Activated CD4-positive, alpha-beta T cell treated with anti-CD3 and anti-CD28 coated beads, Interleukin-2, amount 50 U/mL, for 48 hours (primary cell): ENCODE data around the gene IFT20.

Experiments used
- DNase-seq, 2 experiments: peaks; one replicate each; pipeline ENCODE4 v3.0.0-alpha.2; 2020

Gene IFT20

GRCh38 chr17:28334666-28335200 is 539 bp downstream of the IFT20 start:
- no peak for DNase-seq

- DNase-seq: no peak
Measured at GRCh38 chr17:28334171-28334570, 1.1 kb downstream of the IFT20 start.

DNA sequence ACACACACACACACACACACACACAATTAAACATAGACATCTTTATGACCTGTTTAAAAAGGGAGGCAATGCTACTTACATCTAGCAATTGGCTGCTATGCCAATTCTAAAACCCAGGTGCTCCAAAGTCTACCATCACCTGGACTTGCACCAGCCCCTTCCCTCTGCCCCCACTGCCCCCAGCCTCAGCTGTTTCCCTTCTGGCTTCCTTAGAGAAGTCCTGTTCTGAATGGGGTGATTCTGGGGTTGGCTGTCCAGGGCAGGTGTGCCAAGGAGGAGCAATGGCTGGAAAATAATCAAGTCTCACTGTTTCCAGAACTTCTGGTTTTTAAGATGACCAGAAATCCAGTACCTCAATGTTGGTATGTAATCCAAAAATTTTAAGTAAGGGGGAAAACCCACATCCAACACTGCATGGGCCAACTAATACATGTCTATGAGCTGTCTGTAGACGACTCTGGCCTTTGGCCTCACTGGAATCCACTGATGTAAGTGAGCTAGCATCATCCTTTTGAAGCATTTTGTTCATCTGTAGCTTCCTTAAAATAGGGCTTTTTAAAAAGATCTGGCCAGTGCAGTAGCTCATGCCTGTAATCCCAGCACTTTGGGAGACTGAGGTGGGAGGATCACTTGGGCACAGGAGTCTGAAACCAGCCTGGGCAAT is 2.1 kb downstream of the IFT20 start:
- DNase-seq: no peak

- DNase-seq: no peak
Measured at GRCh38 chr17:28331891-28332420, 3.3 kb downstream of the IFT20 start.

DNA sequence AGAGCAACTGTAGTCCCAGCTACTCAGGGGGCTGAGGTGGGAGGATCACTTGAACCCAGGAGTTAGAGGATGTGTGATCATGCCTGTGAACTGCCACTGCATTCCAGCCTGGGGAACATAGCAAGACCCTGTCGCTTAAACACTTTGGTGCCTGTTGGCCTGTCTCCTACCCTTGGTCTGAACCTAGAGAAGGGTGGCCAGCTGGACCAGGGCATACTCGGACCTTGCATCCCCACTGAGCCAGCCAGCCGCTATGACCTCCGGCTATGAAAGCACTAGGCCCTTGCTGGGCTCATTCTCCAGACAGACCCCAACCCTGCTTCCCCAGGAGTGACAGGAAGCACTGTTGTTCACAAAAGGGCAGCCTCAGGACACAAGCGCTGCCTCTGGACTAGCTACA is 4.6 kb downstream of the IFT20 start:
- no peak for DNase-seq

- no peak for DNase-seq
Measured at GRCh38 chr17:28328325-28328724, 6.9 kb downstream of the IFT20 start.

GRCh38 chr17:28327709-28328108 is 7.6 kb downstream of the IFT20 start:
- no peak for DNase-seq

DNA sequence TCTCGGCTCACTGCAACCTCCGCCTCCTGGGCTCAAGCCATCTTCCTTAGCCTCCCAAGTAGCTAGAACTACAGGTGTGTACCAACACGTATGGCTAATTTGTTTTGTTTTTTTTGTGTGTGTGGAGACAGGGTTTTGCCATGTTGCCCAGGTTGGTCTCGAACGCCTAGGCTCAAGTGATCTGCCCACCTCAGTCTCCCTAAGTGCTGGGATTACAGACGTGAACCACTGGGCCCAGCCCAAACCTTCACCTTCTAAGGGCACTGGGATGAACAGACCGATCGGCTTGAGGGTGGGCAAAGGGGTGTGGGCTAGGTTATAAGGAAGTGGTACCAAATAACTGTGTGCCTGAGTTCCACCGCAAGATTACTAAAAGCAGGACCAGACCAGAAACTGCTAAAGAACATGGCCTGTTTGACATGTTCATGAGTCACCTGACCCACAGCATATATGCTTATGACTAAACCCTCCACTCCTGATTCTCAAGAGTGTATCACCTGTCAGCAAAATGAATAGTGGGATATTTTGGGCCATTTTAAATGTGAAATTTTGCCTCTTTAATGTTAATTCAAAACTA is 8.2 kb downstream of the IFT20 start:
- peak; percentile 32 to 41 for DNase-seq

- DNase-seq: no peak
Measured at GRCh38 chr17:28326114-28326513, 9.2 kb downstream of the IFT20 start.

DNA sequence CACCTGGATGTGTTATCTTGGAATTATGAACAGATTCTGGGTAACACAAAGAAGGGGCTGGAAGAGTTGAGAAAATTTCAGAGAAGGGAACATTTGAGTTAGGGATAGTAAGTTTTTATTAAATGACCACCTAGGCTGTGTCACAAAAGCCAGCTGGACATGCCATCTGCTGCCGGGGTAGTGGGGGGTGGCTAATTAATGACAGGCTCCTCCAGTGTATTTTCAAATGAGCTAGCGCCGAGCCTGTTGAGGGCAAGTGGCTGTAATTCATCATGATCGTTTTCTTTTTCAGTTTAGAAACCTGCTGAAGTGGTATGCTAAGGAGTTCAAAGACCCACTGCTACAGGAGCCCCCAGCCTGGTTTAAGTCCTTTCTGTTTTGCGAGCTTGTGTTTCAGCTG is 10.1 kb downstream of the IFT20 start:
- DNase-seq: no peak

- no peak for DNase-seq
Measured at GRCh38 chr17:28324781-28325180, 10.5 kb downstream of the IFT20 start.

GRCh38 chr17:28324267-28324745 is 11.0 kb downstream of the IFT20 start:
- DNase-seq: no peak

GRCh38 chr17:28320215-28321061 is 14.8 kb downstream of the IFT20 start:
- DNase-seq: no peak

- DNase-seq: no peak
Measured at GRCh38 chr17:28319598-28319935, 15.7 kb downstream of the IFT20 start.

DNA sequence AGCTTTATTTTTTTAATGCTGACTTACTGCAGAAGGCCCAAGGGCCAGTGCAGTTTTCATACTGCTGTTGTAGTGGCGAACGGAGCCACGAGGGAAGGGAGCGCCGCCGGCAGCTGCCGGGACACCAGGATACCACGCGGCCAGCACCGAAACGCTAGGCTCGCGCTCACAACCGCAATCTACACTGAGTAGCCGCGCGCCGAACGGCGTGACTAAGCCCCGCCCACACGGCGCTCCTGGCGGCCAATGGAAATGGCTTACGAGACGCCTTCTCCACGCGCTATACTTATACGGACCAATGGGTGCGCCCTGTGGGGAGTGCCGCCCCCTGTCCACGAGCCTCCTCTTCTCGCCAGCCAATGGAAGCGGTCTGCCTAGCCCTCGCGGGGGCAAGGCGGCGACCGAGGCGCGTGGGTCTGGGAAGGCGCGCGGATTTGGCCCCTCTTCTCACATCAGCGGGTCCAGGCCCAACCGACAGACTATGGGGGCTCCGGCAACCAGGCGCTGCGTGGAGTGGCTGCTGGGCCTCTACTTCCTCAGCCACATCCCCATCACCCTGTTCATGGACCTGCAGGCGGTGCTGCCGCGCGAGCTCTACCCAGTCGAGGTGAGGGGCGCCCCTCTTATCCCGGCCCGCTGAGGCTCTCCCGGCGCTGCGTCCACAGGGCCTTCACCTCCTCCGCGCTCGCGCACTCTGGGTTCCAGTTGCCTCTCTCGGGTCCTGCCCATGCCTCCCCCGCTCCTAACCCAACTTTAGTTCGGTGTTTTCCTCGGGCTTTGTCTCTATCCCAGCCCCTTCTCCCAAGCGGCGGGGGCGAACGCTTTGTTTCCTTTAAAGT is 16.3 kb downstream of the IFT20 start, which contains the start of gene TMEM97:
TSS of gene TMEM97 (plus strand) at position 442 of the 839 bp plus-strand sequence. CDS start at position 482, 40 bp downstream.
- peak; percentile 97 to 98 for DNase-seq

GRCh38 chr17:28317966-28318758 is 17.1 kb downstream of the IFT20 start:
- DNase-seq: peak; percentile 10 to 13

DNA sequence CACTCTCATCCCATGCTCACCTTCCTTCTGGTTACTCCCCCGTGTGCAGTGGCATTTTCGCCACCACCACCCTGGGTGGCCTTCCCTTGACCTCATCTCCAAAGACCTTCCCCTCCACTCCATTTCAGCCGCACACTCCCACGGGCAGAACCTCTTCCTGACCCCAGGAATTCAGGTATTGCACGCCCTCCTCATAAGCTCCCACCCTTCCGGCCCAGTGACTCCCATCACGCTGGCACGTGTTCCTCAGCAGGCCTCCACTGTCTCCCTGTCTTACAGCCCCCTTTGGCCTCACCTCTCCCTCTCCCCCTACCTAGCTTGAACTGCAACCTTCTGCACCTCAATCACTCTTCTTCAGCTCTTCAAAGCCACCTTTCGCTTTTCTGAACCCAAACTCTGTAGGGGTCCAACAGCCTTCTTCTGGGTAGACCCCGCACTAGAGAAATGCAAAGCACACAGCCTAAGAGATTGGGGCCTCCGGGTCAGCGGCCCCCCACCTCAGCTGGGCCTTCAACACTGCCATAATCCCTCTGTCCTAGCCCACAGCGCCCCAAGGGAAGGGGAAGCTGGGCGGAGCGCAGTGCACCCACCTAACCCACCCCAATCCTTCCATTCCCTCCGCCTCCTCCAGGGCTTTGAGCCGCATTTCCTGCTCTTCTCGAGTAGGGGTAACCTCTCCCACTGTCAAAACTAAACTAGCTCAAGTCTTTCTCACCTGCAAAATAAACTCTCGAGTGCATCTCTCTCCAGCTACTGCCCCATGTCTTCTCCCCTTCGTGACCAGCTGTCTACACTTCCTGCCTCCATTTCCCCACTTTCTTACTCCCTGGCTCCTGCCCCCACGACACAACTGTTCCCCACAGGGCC is 17.9 kb downstream of the IFT20 start:
- DNase-seq: no peak

- DNase-seq: no peak
Measured at GRCh38 chr17:28315846-28316705, 19.2 kb downstream of the IFT20 start.

- DNase-seq: no peak
Measured at GRCh38 chr17:28313841-28314240, 21.4 kb downstream of the IFT20 start.
